HG02678 (cell line): ENCODE measurements around the gene TBCC.

Source experiments
- ATAC-seq: cut with Tn5 transposase; IDR thresholded peaks from one replicate; pipeline ENCODE4 v1.9.1; 2021; ENCODE audit warnings: mild to moderate bottlenecking, moderate library complexity; ENCODE audit not compliant: unreplicated experiment

TBCC gene

DNA sequence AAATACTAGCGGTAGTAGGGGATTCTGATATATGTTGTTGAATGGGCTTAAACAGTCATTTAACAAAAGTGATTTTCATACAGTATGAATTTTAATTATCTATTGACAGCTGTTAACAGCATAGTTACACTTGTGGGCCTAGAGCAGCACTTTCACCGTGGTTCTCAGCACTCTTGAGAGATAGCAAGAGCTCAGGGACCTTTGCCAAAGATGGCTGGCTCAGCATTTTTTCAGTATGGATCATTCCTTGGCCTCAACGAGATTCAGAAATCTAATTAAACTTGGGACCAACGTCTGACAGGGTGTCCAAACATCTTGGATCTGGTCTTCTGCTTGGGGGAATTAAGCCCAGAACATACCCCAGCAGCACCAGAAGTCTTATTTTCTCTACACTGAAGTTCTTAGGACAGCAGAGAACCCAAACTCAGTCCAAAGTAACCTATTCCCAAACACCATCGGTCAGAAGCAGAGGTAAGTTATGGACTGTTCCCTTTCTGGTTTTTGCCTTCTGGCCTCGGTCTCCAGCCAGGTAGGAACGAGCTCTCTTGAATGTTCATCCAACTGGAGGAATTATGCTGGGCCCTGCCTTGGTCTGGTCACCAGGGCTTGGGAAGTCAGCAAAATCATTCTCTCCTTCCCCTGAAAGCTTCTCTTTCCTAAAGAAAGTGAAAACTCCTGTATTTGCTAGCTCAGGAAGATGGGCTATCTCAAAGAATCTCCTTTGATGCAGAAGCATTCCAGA, 49.2 kb downstream of the TBCC start:
- no peak for ATAC-seq

DNA sequence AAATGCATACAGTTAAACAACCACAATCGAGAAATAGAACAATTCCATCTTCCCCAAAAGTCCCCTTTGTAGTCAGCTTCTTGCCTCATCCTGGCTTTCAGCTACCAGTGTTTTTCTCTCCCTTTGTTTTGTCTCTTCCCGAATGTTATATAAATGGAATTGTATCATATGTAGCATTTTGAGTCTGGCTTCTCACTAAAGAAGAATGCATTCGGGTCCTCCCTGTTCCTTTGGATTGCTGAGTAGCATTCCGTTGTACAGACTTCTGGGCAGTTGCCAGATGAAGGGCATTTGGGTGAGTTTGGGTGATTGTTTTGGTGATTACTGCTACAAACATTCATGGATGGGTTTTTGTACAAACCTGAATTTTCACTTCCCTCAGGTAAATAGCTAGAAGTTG, 51.3 kb downstream of the TBCC start:
- ATAC-seq, result no peak
